Measurements from ENCODE around the gene RBFOX2. TPM values are rescaled to one million over a fixed set of nuclear protein-coding genes. Genes with fewer than 3 reads are reported as not detected.

The RBFOX2 gene
- total RNA-seq, 5 donors from 2014 or later (not counting 1 experiment from before 2014, with no cell fraction given): 0.73 to 1.5 (median 1.4) TPM

GRCh38 chr22:35981900-35982299, 46.7 kb downstream of the RBFOX2 start:
- Mint-ChIP-seq H3K36me3 (peaks cover 3% of the 10 kb centered on the region), H3K4me1 (no peaks in the 10 kb centered on the region), H3K27ac (no peak overlapping the region), H3K4me3 (no peak overlapping the region), H3K27me3 (peaks cover 15 to 26% of the 10 kb centered on the region in 2 donors), H3K9me3 (no peaks in the 10 kb centered on the region)
- Histone ChIP-seq H3K4me3 (ENCODE audit: control insufficient read depth in 1 of 2, extremely low read depth in 1 of 2, low read length in 1 of 2) (no peak overlapping the region), H3K27me3 (replicated peaks in 1 of 2; ENCODE audit: control insufficient read depth in 2 of 2, extremely low read depth in 1 of 2, insufficient read depth in 2 of 2, low read length in 1 of 2) (no peaks in the 10 kb centered on the region), H3K36me3 (ENCODE audit: control insufficient read depth in 2 of 2, extremely low read depth in 1 of 2, insufficient read depth in 1 of 2, low read length in 1 of 2) (no peaks in the 10 kb centered on the region), H3K27ac (ENCODE audit: low read length) (no peak overlapping the region), H3K4me1 (ENCODE audit: control insufficient read depth in 1 of 2, extremely low read depth in 1 of 2, insufficient read depth in 2 of 2, low read length in 2 of 2) (no peaks in the 10 kb centered on the region), H3K9me3 (no peaks in the 10 kb centered on the region)
- POLR2A ChIA-PET: interaction anchor here in 1 of 2 donors (0.6 kb wide), 1 partner anchor 9 kb away, joined by 3 read pairs; no protein-coding TSS in a partner anchor
- DNase-seq: no peak
- WGBS (ENCODE audit: insufficient coverage): 78% methylated on average over 1 of the region's 1 CpG
- CTCF ChIA-PET: no interaction called here
- ATAC-seq (replicated peaks in 1 of 4): no peak

GRCh38 chr22:35978889-35979288, 49.7 kb downstream of the RBFOX2 start:
- no peak for DNase-seq
- no peaks in the 10 kb centered on the region for H3K9me3 ChIP-seq
- no peaks in the 10 kb centered on the region for H3K27me3 ChIP-seq (replicated peaks in 1 of 2; ENCODE audit: control insufficient read depth in 2 of 2, extremely low read depth in 1 of 2, insufficient read depth in 2 of 2, low read length in 1 of 2)
- Mint-ChIP-seq H3K4me1 (no peaks in the 10 kb centered on the region), H3K4me3 (no peak overlapping the region), H3K27ac (no peak overlapping the region), H3K9me3 (no peaks in the 10 kb centered on the region), H3K27me3 (peaks cover 13 to 21% of the 10 kb centered on the region in 2 donors), H3K36me3 (no peaks in the 10 kb centered on the region)
- ATAC-seq (replicated peaks in 1 of 4): no peak
- no peak overlapping the region for H3K27ac ChIP-seq (ENCODE audit: low read length)
- H3K4me3 ChIP-seq (ENCODE audit: control insufficient read depth in 1 of 2, extremely low read depth in 1 of 2, low read length in 1 of 2): no peak overlapping the region
- 95% methylated on average over 4 of the region's 5 CpGs for WGBS (ENCODE audit: insufficient coverage)
- H3K4me1 ChIP-seq (ENCODE audit: control insufficient read depth in 1 of 2, extremely low read depth in 1 of 2, insufficient read depth in 2 of 2, low read length in 2 of 2): no peaks in the 10 kb centered on the region
- no peaks in the 10 kb centered on the region for H3K36me3 ChIP-seq (ENCODE audit: control insufficient read depth in 2 of 2, extremely low read depth in 1 of 2, insufficient read depth in 1 of 2, low read length in 1 of 2)
- ChIA-PET POLR2A (no interaction called here), CTCF (no interaction called here)

GRCh38 chr22:35978201-35978600, 50.4 kb downstream of the RBFOX2 start:
- no CpG with 5 or more reads among the region's 1 CpG for WGBS (ENCODE audit: insufficient coverage)
- POLR2A ChIA-PET: no interaction called here
- DNase-seq (no peak), ATAC-seq (replicated peaks in 1 of 4) (no peak)
- no peaks in the 10 kb centered on the region for H3K9me3 Mint-ChIP-seq
- no peaks in the 10 kb centered on the region for H3K4me1 ChIP-seq (ENCODE audit: control insufficient read depth in 1 of 2, extremely low read depth in 1 of 2, insufficient read depth in 2 of 2, low read length in 2 of 2)
- no peak overlapping the region for H3K4me3 Mint-ChIP-seq
- H3K27ac ChIP-seq (ENCODE audit: low read length): no peak overlapping the region
- no peaks in the 10 kb centered on the region for H3K4me1 Mint-ChIP-seq
- H3K4me3 ChIP-seq (ENCODE audit: control insufficient read depth in 1 of 2, extremely low read depth in 1 of 2, low read length in 1 of 2): no peak overlapping the region
- H3K36me3 Mint-ChIP-seq: no peaks in the 10 kb centered on the region
- CTCF ChIA-PET: no interaction called here
- no peaks in the 10 kb centered on the region for H3K27me3 ChIP-seq (replicated peaks in 1 of 2; ENCODE audit: control insufficient read depth in 2 of 2, extremely low read depth in 1 of 2, insufficient read depth in 2 of 2, low read length in 1 of 2)
- H3K9me3 ChIP-seq: no peaks in the 10 kb centered on the region
- H3K36me3 ChIP-seq (ENCODE audit: control insufficient read depth in 2 of 2, extremely low read depth in 1 of 2, insufficient read depth in 1 of 2, low read length in 1 of 2): no peaks in the 10 kb centered on the region
- H3K27me3 Mint-ChIP-seq: peaks cover 13 to 18% of the 10 kb centered on the region in 2 donors
- H3K27ac Mint-ChIP-seq: no peak overlapping the region

GRCh38 chr22:35977136-35977535, 51.5 kb downstream of the RBFOX2 start:
- ChIA-PET CTCF (no interaction called here), POLR2A (interaction anchor here in 1 of 2 donors (0.7 kb wide), 1 partner anchor 731 kb away, joined by 4 read pairs; no protein-coding TSS in a partner anchor)
- no peaks in the 10 kb centered on the region for H3K36me3 ChIP-seq (ENCODE audit: control insufficient read depth in 2 of 2, extremely low read depth in 1 of 2, insufficient read depth in 1 of 2, low read length in 1 of 2)
- no peaks in the 10 kb centered on the region for H3K9me3 ChIP-seq
- no peak overlapping the region for H3K4me3 ChIP-seq (ENCODE audit: control insufficient read depth in 1 of 2, extremely low read depth in 1 of 2, low read length in 1 of 2)
- H3K27ac Mint-ChIP-seq: no peak overlapping the region
- H3K36me3 Mint-ChIP-seq: no peaks in the 10 kb centered on the region
- H3K4me1 ChIP-seq (ENCODE audit: control insufficient read depth in 1 of 2, extremely low read depth in 1 of 2, insufficient read depth in 2 of 2, low read length in 2 of 2): no peaks in the 10 kb centered on the region
- peaks cover 13% of the 10 kb centered on the region in 2 donors for H3K27me3 Mint-ChIP-seq
- DNase-seq: no peak
- no peak overlapping the region for H3K27ac ChIP-seq (ENCODE audit: low read length)
- no peak for ATAC-seq (replicated peaks in 1 of 4)
- H3K27me3 ChIP-seq (replicated peaks in 1 of 2; ENCODE audit: control insufficient read depth in 2 of 2, extremely low read depth in 1 of 2, insufficient read depth in 2 of 2, low read length in 1 of 2): no peaks in the 10 kb centered on the region
- no peaks in the 10 kb centered on the region for H3K9me3 Mint-ChIP-seq
- no peaks in the 10 kb centered on the region for H3K4me1 Mint-ChIP-seq
- H3K4me3 Mint-ChIP-seq: no peak overlapping the region
- no CpG with 5 or more reads among the region's 2 CpGs for WGBS (ENCODE audit: insufficient coverage)

- WGBS (ENCODE audit: insufficient coverage): no CpG with 5 or more reads among the region's 1 CpG
- Histone ChIP-seq H3K27me3 (replicated peaks in 1 of 2; ENCODE audit: control insufficient read depth in 2 of 2, extremely low read depth in 1 of 2, insufficient read depth in 2 of 2, low read length in 1 of 2) (no peaks in the 10 kb centered on the region), H3K4me3 (ENCODE audit: control insufficient read depth in 1 of 2, extremely low read depth in 1 of 2, low read length in 1 of 2) (no peak overlapping the region), H3K27ac (ENCODE audit: low read length) (no peak overlapping the region), H3K4me1 (ENCODE audit: control insufficient read depth in 1 of 2, extremely low read depth in 1 of 2, insufficient read depth in 2 of 2, low read length in 2 of 2) (no peaks in the 10 kb centered on the region), H3K36me3 (ENCODE audit: control insufficient read depth in 2 of 2, extremely low read depth in 1 of 2, insufficient read depth in 1 of 2, low read length in 1 of 2) (no peaks in the 10 kb centered on the region), H3K9me3 (no peaks in the 10 kb centered on the region)
- ChIA-PET CTCF (interaction anchor here in 1 of 2 donors (0.6 kb wide), 1 partner anchor 21 kb away, joined by 5 read pairs; no protein-coding TSS in a partner anchor), POLR2A (interaction anchor here in 1 of 2 donors (0.7 kb wide), 1 partner anchor 9 kb away, joined by 3 read pairs; no protein-coding TSS in a partner anchor)
- Mint-ChIP-seq H3K27ac (no peak overlapping the region), H3K27me3 (peaks cover 7 to 13% of the 10 kb centered on the region in 2 donors), H3K4me1 (no peaks in the 10 kb centered on the region), H3K4me3 (no peak overlapping the region), H3K36me3 (no peaks in the 10 kb centered on the region), H3K9me3 (no peaks in the 10 kb centered on the region)
- ATAC-seq (replicated peaks in 1 of 4) (no peak), DNase-seq (no peak)
These were observed 55.2 kb downstream of the RBFOX2 start for GRCh38 chr22:35973388-35973787.

- whole genome bisulfite sequencing (ENCODE audit: insufficient coverage): no CpG with 5 or more reads among the region's 1 CpG
- H3K27ac ChIP-seq (ENCODE audit: low read length): no peak overlapping the region
- no peaks in the 10 kb centered on the region for H3K36me3 ChIP-seq (ENCODE audit: control insufficient read depth in 2 of 2, extremely low read depth in 1 of 2, insufficient read depth in 1 of 2, low read length in 1 of 2)
- Mint-ChIP-seq H3K4me1 (no peaks in the 10 kb centered on the region), H3K4me3 (no peak overlapping the region), H3K36me3 (no peaks in the 10 kb centered on the region), H3K27ac (no peak overlapping the region), H3K9me3 (no peaks in the 10 kb centered on the region), H3K27me3 (peaks cover 10 to 15% of the 10 kb centered on the region in 2 donors)
- no peaks in the 10 kb centered on the region for H3K9me3 ChIP-seq
- H3K4me3 ChIP-seq (ENCODE audit: control insufficient read depth in 1 of 2, extremely low read depth in 1 of 2, low read length in 1 of 2): no peak overlapping the region
- DNase-seq (no peak), ATAC-seq (replicated peaks in 1 of 4) (no peak)
- ChIA-PET CTCF (interaction anchor here in 1 of 2 donors (0.6 kb wide), 1 partner anchor 20 kb away, joined by 5 read pairs; no protein-coding TSS in a partner anchor), POLR2A (no interaction called here)
- no peaks in the 10 kb centered on the region for H3K4me1 ChIP-seq (ENCODE audit: control insufficient read depth in 1 of 2, extremely low read depth in 1 of 2, insufficient read depth in 2 of 2, low read length in 2 of 2)
- no peaks in the 10 kb centered on the region for H3K27me3 ChIP-seq (replicated peaks in 1 of 2; ENCODE audit: control insufficient read depth in 2 of 2, extremely low read depth in 1 of 2, insufficient read depth in 2 of 2, low read length in 1 of 2)
These were observed 56.1 kb downstream of the RBFOX2 start for GRCh38 chr22:35972559-35972958.

All from T-cell (primary cell).